SK-N-MC (cell line): ENCODE results near the gene ATXN1.
A peak's percentile ranks its signal among the peaks of the same experiment; 100 is the strongest.

Source experiments
- DNase-seq: peaks from one replicate; pipeline ENCODE4 v3.0.0-alpha.2; 2011; ENCODE audit warnings: low read depth, low spot score
- H3K27ac ChIP-seq: fragments of 200-600 bp; sonication (generic); 2 replicates; pipeline ENCODE4 v1.5.1; 2016; ENCODE audit warnings: mixed run types
- H3K36me3 ChIP-seq: fragments of 200-600 bp; sonication (generic); 2 replicates; pipeline ENCODE4 v1.6.1; 2017; ENCODE audit warnings: antibody characterized with exemption, low read length, mixed read lengths; ENCODE audit not compliant: insufficient read depth
- H3K4me3 ChIP-seq: fragments of 200-600 bp; sonication (generic); 2 replicates; pipeline ENCODE4 v1.5.1; 2016
- H3K9ac ChIP-seq: fragments of 200-600 bp; sonication (generic); 2 replicates; pipeline ENCODE4 v1.8.0; 2017; ENCODE audit warnings: mixed run types, mixed read lengths; ENCODE audit not compliant: insufficient read length
- H3K9me3 ChIP-seq: fragments of 200-600 bp; sonication (generic); 2 replicates; pipeline ENCODE4 v1.6.1; 2017; ENCODE audit warnings: low read depth, mild to moderate bottlenecking, antibody characterized with exemption, low read length, moderate library complexity, mixed read lengths
- EZH2 ChIP-seq: fragments of 200-600 bp; sonication (generic); IDR thresholded peaks from one replicate; pipeline ENCODE4 v1.6.1; 2017; ENCODE audit warnings: antibody characterized with exemption
- FOXP2 ChIP-seq: optimal IDR thresholded peaks from 2 replicates; pipeline ENCODE3; 2011; ENCODE audit warnings: mild to moderate bottlenecking, moderate library complexity; ENCODE audit not compliant: insufficient read depth; ENCODE audit errors: extremely low read length, control extremely low read depth
- POLR2AphosphoS5 ChIP-seq: IDR thresholded peaks from 2 replicates; pipeline ENCODE4 v1.6.1; 2012; ENCODE audit warnings: mild to moderate bottlenecking, low read depth, low read length, borderline replicate concordance

Gene ATXN1

GRCh38 chr6:16326971-16327776 is 434.1 kb downstream of the ATXN1 start:
- H3K9me3 ChIP-seq, result no peaks in the 10 kb centered on the region
- H3K9ac ChIP-seq, result no peak overlapping the region
- TF ChIP-seq POLR2AphosphoS5 (no peak), FOXP2 (no peak), EZH2 (no peak)
- H3K36me3 ChIP-seq, result no peaks in the 10 kb centered on the region
- no peak overlapping the region for H3K27ac ChIP-seq
- no peak for DNase-seq
- no peak overlapping the region for H3K4me3 ChIP-seq

DNA sequence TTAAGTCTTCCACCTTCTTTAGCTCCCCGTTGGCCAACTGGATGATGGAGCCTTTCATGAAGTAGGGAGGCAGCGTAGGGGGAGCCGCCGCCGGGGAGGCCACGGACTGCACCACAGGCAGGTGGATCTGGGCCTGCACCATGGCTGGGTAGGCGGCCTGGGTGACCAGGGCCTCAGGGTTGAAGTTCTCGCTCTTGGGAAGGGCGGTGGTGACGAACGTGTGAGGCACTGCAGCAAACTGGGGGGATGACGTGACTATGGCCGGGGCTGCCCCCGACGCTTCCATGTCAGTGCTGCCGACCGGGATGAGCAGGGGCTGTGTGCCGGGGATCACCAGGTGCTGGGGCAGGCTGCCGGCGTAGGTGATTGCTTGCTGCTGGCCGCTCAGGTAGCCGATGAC is 434.7 kb downstream of the ATXN1 start:
- Histone ChIP-seq H3K9ac (no peak overlapping the region), H3K9me3 (no peaks in the 10 kb centered on the region), H3K27ac (no peak overlapping the region), H3K36me3 (no peaks in the 10 kb centered on the region), H3K4me3 (no peak overlapping the region)
- no peak for DNase-seq
- TF ChIP-seq EZH2, result no peak
- no peak for TF ChIP-seq FOXP2

- DNase-seq, result no peak
- Histone ChIP-seq H3K9me3 (no peaks in the 10 kb centered on the region), H3K27ac (no peak overlapping the region), H3K4me3 (no peak overlapping the region), H3K9ac (no peak overlapping the region), H3K36me3 (no peaks in the 10 kb centered on the region)
- no peak for TF ChIP-seq FOXP2
- no peak for TF ChIP-seq EZH2
- no peak for TF ChIP-seq POLR2AphosphoS5
Measured at GRCh38 chr6:16324606-16325225, 436.5 kb downstream of the ATXN1 start.

- DNase-seq, result no peak
- no peaks in the 10 kb centered on the region for H3K36me3 ChIP-seq
- H3K27ac ChIP-seq, result no peak overlapping the region
- TF ChIP-seq POLR2AphosphoS5, result no peak
- no peak for TF ChIP-seq FOXP2
- TF ChIP-seq EZH2, result no peak
- H3K4me3 ChIP-seq, result no peak overlapping the region
- no peak overlapping the region for H3K9ac ChIP-seq
- no peaks in the 10 kb centered on the region for H3K9me3 ChIP-seq
Measured at GRCh38 chr6:16324184-16324583, 437.1 kb downstream of the ATXN1 start.

GRCh38 chr6:16322666-16323312 is 438.5 kb downstream of the ATXN1 start:
- H3K27ac ChIP-seq, result peak overlapping the region; percentile 74
- TF ChIP-seq FOXP2 (no peak), POLR2AphosphoS5 (no peak), EZH2 (no peak)
- H3K9me3 ChIP-seq, result no peaks in the 10 kb centered on the region
- H3K4me3 ChIP-seq, result 0 out of 2 replicates have a peak overlapping the region, but pooled peaks have one; percentile 17
- no peak for DNase-seq
- H3K9ac ChIP-seq, result peak overlapping the region; percentile 62
- no peaks in the 10 kb centered on the region for H3K36me3 ChIP-seq

GRCh38 chr6:16321826-16322225 is 439.4 kb downstream of the ATXN1 start:
- H3K4me3 ChIP-seq, result no peak overlapping the region
- H3K36me3 ChIP-seq, result no peaks in the 10 kb centered on the region
- H3K9ac ChIP-seq, result no peak overlapping the region
- H3K9me3 ChIP-seq, result no peaks in the 10 kb centered on the region
- no peak for TF ChIP-seq EZH2
- no peak for TF ChIP-seq FOXP2
- no peak for TF ChIP-seq POLR2AphosphoS5
- DNase-seq, result no peak
- H3K27ac ChIP-seq, result no peak overlapping the region

DNA sequence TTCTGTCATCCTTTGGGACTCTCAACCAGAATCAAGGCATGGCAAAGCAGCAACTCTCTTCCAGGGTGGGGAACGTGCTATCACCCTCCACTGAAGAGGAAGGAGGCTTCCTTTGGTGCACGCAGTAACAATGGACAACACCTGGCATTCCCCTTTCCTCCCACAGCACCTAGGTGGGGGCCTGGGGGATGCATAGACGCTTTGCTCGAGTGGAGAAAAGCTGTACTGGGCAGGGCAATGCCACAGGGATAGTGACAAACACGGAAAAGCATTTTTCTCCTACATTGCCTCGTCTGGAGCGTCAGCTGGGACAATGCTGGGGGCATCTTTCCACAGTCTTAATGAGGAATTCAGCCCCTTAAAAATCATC is 439.9 kb downstream of the ATXN1 start:
- no peak for DNase-seq
- Histone ChIP-seq H3K9me3 (no peaks in the 10 kb centered on the region), H3K36me3 (no peaks in the 10 kb centered on the region), H3K4me3 (no peak overlapping the region), H3K9ac (no peak overlapping the region), H3K27ac (no peak overlapping the region)
- no peak for TF ChIP-seq POLR2AphosphoS5
- no peak for TF ChIP-seq EZH2

DNA sequence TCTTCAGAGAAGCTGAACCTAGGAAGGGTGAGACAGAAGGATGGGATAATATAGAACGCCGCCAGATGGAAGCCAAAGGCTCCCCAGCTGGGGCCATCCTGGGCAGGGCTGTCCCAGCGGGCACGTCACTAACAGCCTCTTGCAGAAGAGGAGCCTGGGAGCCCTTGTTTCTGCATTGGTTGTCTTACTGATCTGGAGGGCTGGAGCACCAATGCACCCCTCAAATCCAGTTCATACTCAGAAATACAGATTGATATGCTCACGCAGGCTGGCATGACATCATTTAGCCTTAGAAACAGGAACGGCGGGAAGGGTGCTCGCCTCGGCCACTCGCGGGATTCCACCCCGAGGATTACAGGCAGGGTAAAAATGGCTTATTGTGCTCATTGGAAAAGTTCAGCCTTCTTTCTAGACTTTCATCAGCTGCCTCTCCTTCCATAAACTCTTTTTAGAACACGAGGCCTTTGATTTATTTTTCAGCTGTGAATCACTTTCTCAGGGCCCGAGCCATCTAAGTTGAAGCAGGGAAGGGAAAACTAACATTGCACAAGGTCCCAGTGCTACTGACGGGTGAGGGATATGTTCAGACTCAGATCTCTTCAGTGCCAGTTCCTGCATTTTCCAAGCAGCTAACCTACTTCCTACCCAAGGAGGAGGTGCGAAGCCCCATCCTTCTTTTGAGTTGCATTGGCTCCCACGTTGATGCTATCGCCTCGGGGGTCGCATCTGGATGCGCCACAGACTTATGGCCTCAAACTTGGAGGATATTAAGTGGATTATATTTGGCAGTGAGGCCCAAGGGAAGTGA is 440.5 kb downstream of the ATXN1 start:
- peak overlapping the region; percentile 58 for H3K9ac ChIP-seq
- no peak for DNase-seq
- peak overlapping the region; percentile 72 for H3K4me3 ChIP-seq
- TF ChIP-seq FOXP2, result no peak
- no peak for TF ChIP-seq EZH2
- TF ChIP-seq POLR2AphosphoS5, result no peak
- no peaks in the 10 kb centered on the region for H3K36me3 ChIP-seq
- no peaks in the 10 kb centered on the region for H3K9me3 ChIP-seq
- peak overlapping the region; percentile 89 for H3K27ac ChIP-seq
